Bronchial epithelial cell (primary cell): Measurements from ENCODE around the gene COL5A1. TPM values are rescaled to one million over a fixed set of nuclear protein-coding genes. Genes with fewer than 3 reads are reported as not detected.

Experiments used
- DNase-seq: peaks from one replicate; pipeline ENCODE4 v3.0.0-alpha.2; 2010; ENCODE audit warnings: low read depth
- FAIRE-seq: peaks from 2 replicates; lab custom pipeline; 2011; peaks lifted over from hg19 to GRCh38; lab: Jason Lieb, UNC
- H3K27me3 ChIP-seq: 2 replicates; pipeline ENCODE4 v1.5.1; 2011; ENCODE audit warnings: low read length; ENCODE audit not compliant: control insufficient read depth, insufficient read depth
- H3K36me3 ChIP-seq: 2 replicates; pipeline ENCODE4 v1.5.1; 2011; ENCODE audit warnings: low read length; ENCODE audit not compliant: control insufficient read depth, insufficient read depth
- H3K4me3 ChIP-seq: 2 replicates; pipeline ENCODE4 v1.5.1; 2011; ENCODE audit warnings: mild to moderate bottlenecking, low read depth, low read length, control low read depth
- total RNA-seq: library from RNA; depleted of rRNA; stranded (reverse); fragments of >200 nt; gene quantifications from 2 replicates; pipeline ENCODE4 v1.2.1, GENCODE V29; 2014
- TF ChIP-seq, protein P1 (sequence below): IDR thresholded peaks from 2 replicates; pipeline ENCODE4 v1.5.1; 2011; ENCODE audit warnings: mild to moderate bottlenecking, moderate library complexity, low read length, control low read depth, inconsistent platforms; ENCODE audit not compliant: insufficient read depth, severe bottlenecking

Gene COL5A1
- total RNA-seq, 1 donor from 2014 or later, result 6.3 TPM

DNA sequence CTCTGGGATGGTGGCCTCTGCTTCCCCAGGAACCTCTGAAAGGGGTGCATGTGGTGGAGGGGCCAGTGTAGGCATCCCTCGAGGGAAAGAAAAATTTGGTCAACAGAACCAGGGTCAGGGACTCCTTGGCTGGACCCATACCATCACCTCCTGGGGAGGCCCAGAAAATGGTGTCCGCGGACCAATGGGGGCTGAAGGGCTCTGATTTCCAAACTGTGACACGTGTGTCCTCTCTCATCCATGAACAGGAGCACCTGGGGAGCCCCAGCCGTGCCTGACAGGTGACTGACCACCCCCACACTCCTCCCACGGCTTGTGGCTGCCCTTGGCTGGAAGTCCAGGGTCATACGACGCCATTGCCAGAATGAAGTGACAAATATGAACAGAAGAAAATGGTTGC is 242.9 kb downstream of the COL5A1 start:
- no peak for FAIRE-seq
- Histone ChIP-seq H3K4me3 (no peak overlapping the region), H3K27me3 (no peaks in the 10 kb centered on the region), H3K36me3 (no peaks in the 10 kb centered on the region)
- TF ChIP-seq, protein P1, sequence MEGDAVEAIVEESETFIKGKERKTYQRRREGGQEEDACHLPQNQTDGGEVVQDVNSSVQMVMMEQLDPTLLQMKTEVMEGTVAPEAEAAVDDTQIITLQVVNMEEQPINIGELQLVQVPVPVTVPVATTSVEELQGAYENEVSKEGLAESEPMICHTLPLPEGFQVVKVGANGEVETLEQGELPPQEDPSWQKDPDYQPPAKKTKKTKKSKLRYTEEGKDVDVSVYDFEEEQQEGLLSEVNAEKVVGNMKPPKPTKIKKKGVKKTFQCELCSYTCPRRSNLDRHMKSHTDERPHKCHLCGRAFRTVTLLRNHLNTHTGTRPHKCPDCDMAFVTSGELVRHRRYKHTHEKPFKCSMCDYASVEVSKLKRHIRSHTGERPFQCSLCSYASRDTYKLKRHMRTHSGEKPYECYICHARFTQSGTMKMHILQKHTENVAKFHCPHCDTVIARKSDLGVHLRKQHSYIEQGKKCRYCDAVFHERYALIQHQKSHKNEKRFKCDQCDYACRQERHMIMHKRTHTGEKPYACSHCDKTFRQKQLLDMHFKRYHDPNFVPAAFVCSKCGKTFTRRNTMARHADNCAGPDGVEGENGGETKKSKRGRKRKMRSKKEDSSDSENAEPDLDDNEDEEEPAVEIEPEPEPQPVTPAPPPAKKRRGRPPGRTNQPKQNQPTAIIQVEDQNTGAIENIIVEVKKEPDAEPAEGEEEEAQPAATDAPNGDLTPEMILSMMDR, result no peak
- DNase-seq, result no peak

- no peak overlapping the region for H3K4me3 ChIP-seq
- DNase-seq, result no peak
- no peak for FAIRE-seq
- no peaks in the 10 kb centered on the region for H3K36me3 ChIP-seq
- no peaks in the 10 kb centered on the region for H3K27me3 ChIP-seq
- TF ChIP-seq, protein P1, result no peak
Observed at GRCh38 chr9:134885001-134885678, 243.5 kb downstream of the COL5A1 start.

GRCh38 chr9:134885679-134886412 is 244.2 kb downstream of the COL5A1 start:
- no peak overlapping the region for H3K4me3 ChIP-seq
- TF ChIP-seq, protein P1, result no peak
- FAIRE-seq (no peak), DNase-seq (no peak)
- H3K27me3 ChIP-seq, result no peaks in the 10 kb centered on the region
- no peaks in the 10 kb centered on the region for H3K36me3 ChIP-seq

- FAIRE-seq (peak; percentile 92), DNase-seq (no peak)
- no peaks in the 10 kb centered on the region for H3K36me3 ChIP-seq
- TF ChIP-seq, protein P1, result no peak
- no peak overlapping the region for H3K4me3 ChIP-seq
- H3K27me3 ChIP-seq, result no peaks in the 10 kb centered on the region
Observed at GRCh38 chr9:134886413-134886913, 244.9 kb downstream of the COL5A1 start.

GRCh38 chr9:134887219-134887618 is 245.6 kb downstream of the COL5A1 start:
- Histone ChIP-seq H3K4me3 (no peak overlapping the region), H3K36me3 (no peaks in the 10 kb centered on the region), H3K27me3 (no peaks in the 10 kb centered on the region)
- DNase-seq (no peak), FAIRE-seq (no peak)
- TF ChIP-seq, protein P1, result no peak
